GM19463 (cell line): ENCODE data around the gene LPP.

Experiments
- ATAC-seq: cut with Tn5 transposase; IDR thresholded peaks from one replicate; pipeline ENCODE4 v1.9.1; 2021; ENCODE audit warnings: mild to moderate bottlenecking, moderate library complexity; ENCODE audit not compliant: unreplicated experiment

LPP gene

GRCh38 chr3:188244395-188244861 is 90.5 kb downstream of the LPP start:
- ATAC-seq = no peak

GRCh38 chr3:188246905-188247304 is 92.9 kb downstream of the LPP start:
- ATAC-seq = no peak

- ATAC-seq = no peak
Observed at GRCh38 chr3:188248036-188248561, 94.1 kb downstream of the LPP start.

- ATAC-seq = no peak
Observed at GRCh38 chr3:188253123-188253793, 99.3 kb downstream of the LPP start.

- no peak for ATAC-seq
Observed at GRCh38 chr3:188253800-188254452, 100.0 kb downstream of the LPP start.

- no peak for ATAC-seq
Observed at GRCh38 chr3:188254520-188255070, 100.6 kb downstream of the LPP start.

- ATAC-seq = no peak
Observed at GRCh38 chr3:188255190-188255589, 101.2 kb downstream of the LPP start.

GRCh38 chr3:188256758-188257157 is 102.8 kb downstream of the LPP start:
- no peak for ATAC-seq

GRCh38 chr3:188257384-188258026 is 103.5 kb downstream of the LPP start:
- ATAC-seq = no peak

- no peak for ATAC-seq
Observed at GRCh38 chr3:188259191-188259590, 105.2 kb downstream of the LPP start.

GRCh38 chr3:188259596-188259995 is 105.6 kb downstream of the LPP start:
- ATAC-seq = no peak

- ATAC-seq = no peak
Observed at GRCh38 chr3:188261011-188261410, 107.1 kb downstream of the LPP start.

GRCh38 chr3:188262488-188262887 is 108.5 kb downstream of the LPP start:
- no peak for ATAC-seq

- no peak for ATAC-seq
Observed at GRCh38 chr3:188262913-188263683, 109.1 kb downstream of the LPP start.

GRCh38 chr3:188264226-188265207 is 110.6 kb downstream of the LPP start:
- no peak for ATAC-seq

- ATAC-seq = no peak
Observed at GRCh38 chr3:188266562-188267274, 112.8 kb downstream of the LPP start.

GRCh38 chr3:188267790-188268335 is 113.9 kb downstream of the LPP start:
- ATAC-seq = no peak

GRCh38 chr3:188268336-188268735 is 114.4 kb downstream of the LPP start:
- ATAC-seq = no peak

GRCh38 chr3:188269040-188269439 is 115.1 kb downstream of the LPP start:
- no peak for ATAC-seq
